Stimulated activated CD4-positive, alpha-beta T cell treated with anti-CD3 and anti-CD28 coated beads, Interleukin-4, amount 100 ng/mL, for 24 hours (primary cell): ENCODE results near the gene RAB11FIP2.

Experiments
- DNase-seq: peaks from one replicate; pipeline ENCODE4 v3.0.0-alpha.2; 2020

The RAB11FIP2 gene

DNA sequence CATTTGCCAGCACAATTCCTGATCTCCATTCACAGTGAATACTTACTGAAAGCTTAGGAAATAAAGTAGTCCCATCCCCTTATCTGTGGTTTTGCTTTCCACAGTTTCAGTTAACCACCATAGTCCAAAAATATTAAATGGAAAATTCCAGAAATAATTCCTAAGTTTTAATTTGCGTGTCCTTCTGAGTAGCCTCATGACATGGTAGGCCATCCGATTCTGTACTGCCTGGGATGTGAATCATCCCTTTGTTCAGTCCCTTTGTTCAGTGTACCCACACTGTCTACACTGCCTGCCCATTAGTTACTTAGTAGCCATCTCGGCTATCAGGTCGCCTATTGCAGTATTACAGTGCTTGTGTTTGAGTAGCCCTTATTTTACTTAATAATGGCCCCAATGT, 14.2 kb downstream of the RAB11FIP2 start:
- DNase-seq = no peak

DNA sequence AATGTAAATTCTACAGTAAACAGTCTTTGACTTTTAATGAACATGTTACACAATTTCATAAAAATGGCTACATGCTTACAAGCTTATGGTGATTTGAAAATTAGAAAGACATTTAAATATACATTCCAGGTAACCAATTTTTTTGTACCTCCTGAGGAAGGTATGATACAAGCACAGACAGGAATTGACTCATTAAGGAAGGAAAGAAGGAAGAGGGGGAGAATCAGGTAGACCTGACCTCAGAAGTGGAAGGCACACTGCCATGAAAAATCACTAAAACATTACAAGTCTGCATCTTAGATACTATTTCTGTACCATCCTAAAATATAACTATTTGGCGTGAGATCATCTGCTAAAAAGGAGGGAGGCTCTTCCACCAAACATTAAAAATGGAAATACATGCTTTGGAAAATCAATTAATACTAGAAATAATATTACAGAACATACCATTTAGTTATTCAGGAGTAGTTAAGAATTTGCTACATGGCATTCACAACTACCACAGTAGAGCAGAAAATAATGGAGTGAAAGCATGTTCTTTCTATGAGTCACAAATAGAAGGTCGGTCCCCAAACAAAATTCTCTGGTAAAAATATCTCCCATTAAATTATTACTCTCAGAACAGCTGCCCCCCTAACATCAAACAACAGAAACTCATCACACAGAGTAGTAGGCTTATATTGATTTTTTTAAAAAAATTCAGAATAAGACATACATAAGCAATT, 15.2 kb downstream of the RAB11FIP2 start:
- no peak for DNase-seq

DNA sequence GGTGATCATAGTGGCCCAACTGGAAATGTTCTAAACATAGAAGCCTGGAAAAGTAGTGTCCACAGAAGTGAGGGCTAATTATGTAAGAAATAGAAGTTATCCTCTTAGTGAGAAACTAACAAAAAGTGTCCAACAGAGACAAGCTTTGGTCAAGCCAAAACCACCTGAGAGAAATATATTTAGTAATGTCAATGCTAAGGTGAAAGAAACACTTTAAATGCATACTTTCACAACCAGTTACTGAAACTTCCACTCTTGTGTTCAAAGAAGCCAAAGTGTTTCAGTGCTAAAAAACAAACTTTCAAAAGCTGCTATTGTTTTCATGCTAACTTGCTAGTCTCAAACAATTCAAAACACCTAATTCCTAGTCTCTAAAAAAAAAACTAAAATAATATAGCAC, 18.1 kb downstream of the RAB11FIP2 start:
- DNase-seq = no peak

DNA sequence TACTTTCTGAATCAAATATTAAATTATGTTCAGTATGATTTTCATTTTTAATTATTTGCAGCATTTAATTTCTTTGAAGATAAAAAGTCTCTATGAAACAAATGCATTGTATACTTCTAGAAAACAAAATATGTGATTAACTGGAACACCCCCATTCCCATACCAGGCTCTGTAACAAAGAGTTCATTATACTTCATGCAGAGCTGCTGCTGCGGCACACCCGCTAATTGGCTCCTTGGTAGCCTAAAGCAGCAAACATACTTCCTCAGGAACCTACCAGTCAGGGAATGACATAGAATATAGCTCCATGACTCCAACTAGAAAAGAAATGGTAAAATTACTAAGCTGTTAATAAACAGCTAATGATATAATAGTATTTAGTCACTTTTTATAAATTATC, 19.3 kb downstream of the RAB11FIP2 start:
- no peak for DNase-seq

DNA sequence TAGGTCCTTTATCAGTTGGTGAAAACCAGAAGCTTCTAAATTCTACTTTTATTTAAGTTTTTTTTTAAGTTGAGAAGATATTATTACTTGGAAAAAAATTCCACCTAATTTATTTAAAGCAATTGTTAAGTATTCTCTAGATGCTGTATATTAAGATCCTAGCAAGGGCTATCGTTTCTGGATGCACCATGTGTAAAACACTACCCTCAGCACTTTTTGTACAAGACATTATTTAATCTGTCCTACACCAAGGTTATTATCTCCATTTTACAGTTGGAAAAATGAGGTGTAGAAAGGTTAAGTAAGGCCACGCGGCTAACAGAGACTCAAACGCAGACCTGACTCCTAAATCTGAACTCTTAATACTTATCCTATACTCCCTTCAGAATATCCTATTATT, 19.8 kb downstream of the RAB11FIP2 start:
- no peak for DNase-seq

DNA sequence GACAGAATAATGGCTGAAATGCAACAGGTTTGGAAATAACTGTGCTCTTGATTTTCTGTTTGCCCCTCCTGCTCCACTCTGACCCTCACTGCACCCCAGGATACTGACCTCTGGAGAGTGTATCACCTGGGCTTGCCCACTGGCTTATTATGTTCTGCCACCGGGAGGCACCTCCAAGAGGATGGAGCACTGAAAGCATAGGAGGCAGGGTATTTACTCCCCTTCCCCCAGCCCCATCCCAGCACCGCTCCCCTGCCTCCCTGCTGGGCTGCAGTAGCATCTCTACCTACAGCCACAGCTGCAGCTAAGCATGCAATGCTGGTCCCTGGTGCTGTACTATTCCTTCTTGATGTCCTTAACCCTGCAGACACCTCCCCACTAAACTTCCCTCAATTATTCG, 26.4 kb downstream of the RAB11FIP2 start:
- DNase-seq = no peak

DNA sequence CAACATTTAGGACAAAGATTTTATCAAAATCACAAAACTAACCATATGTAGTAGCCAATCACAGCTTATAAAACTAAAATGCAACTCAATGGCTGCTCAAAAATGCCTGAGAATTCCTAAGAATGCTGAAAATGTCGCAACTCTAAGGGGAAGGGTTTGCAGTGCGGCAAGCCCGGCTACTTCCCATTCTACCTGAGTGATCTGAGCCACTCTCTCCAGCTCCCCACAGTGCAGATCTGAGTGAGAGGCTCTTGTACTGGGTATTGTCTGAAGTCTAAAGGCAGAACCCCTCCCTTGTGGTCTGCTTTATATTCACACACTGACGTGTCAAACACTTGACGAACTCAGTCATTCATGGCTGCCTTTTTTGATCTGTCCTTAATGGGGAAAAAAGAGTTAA, 28.9 kb downstream of the RAB11FIP2 start:
- no peak for DNase-seq

DNA sequence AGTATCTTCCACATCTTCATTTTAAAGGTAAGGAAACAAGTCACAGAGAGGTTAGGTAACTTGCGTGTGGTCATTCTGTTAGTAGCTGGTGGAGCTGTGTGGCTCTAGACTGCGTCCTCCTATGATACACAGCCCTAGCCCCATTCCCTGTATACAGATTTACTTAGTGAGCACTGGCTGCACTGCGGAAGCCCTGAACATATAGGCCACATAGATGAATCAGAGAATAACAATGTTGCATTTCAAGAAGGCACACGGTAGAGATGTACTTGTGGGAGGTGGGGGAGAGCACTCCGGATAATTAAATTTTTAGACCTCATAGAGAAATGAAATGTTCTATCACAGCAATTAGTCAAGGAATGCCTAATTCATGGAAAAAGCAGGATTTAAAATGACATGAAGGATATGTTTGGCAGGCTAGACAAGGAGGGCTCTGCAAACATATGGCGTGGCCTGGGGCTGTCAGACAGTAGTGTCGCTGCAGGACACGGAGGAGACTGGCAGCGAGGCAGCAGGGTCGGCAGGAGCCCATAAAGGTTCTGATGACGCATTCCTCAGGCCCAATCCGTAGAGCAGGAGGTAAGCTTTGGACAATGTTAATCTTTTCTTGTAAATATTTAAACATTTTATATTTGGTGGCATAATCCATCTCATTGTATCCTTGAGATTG, 29.5 kb downstream of the RAB11FIP2 start:
- DNase-seq = no peak

DNA sequence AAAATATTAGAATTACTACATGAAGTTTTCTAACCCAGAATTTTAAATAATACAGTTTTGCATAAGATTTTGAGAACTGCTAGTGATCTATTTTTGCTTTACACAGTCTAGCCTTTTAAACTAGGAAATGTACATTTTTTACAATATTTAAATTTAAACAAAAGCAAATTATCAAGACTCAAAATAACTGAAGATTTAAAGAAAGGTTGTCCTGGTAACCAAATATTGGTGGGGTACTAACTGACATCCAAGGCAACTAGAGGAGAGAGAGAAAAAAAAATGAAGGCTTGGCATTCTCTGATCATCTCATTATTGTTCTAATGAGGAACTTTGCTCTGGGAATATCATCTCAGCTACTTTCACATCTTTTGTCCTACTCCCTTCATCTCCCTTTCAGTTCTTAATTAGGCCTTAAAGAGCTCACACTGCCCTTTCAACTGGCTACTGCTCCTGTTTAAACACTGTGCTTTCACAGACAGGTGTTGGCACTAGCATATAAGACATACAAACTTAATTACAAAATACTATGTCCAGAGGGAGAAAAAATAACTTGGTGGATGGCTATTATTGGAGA, 33.7 kb downstream of the RAB11FIP2 start:
- DNase-seq = no peak

DNA sequence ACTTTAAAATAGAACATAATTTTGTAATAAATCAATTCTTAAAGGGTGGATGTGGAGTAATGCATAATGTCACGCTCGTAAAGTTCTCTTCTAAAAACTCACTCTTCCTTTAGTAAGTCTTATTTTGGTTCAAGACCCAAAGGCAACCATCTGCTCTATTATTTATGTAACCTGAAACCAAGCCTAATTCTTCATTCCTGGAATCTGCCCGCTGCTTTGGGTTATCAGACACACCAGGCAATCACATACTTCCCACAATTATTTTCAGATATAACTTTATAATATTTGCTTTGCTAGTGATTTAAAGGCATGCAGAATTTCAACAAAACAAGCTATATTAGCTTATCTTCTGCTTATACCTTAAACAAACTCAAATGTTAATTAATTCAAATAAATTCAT, 39.0 kb downstream of the RAB11FIP2 start:
- no peak for DNase-seq

DNA sequence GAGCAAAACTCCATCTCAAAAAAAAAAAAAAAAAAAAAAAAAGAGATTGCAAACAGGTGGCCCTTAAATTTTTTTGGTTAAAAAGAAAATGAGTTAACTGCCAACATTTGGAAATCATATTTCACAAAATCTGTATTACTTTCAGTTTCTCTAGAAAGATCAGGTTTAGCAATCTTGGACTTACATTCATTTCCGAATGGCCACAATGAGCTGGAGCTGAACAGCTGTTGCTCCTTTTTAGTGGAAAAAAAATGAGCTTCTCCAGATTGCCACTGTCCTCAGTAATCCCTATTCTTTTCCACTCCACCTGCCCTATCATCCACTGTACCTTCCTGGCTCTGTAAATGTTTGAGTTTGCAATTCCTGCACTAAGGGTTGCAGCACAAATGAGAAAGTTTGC, 43.6 kb downstream of the RAB11FIP2 start:
- DNase-seq = no peak

DNA sequence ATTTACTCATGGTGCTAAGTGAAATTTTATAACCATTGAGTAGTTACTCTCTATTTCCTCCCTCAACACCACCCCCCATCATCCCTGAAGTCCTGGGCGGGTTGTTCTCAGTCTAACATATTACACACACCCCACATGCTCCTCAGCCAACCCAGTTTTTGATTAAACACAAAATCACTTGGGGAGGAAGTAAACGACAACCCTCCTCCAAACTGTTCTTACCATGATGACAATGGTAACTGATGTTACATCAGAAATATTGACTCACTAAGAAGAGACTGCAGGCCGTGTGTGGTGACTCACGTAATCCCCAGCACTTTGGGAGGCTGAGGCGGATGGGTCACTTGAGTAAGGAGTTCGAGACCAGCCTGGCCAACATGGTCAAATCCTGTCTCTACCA, 44.2 kb downstream of the RAB11FIP2 start:
- DNase-seq = no peak

DNA sequence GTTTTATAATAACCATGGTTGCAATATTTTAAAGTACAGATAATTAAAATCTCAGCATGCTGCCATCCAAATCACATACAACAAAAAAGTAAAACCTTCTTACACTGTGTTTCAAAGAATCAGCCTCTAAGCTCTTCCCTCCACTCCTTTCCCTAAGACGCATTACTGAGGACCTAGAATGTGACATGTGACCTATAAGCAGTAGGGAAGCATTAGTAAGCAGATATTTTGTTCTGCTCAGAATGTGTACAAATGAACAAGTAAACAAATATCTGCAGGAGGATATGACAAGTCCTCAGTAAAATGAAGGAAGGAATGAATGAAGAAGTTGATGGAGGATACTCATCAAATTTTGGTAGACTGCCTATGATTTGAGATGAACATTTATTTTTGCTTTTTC, 49.1 kb downstream of the RAB11FIP2 start:
- DNase-seq = no peak

DNA sequence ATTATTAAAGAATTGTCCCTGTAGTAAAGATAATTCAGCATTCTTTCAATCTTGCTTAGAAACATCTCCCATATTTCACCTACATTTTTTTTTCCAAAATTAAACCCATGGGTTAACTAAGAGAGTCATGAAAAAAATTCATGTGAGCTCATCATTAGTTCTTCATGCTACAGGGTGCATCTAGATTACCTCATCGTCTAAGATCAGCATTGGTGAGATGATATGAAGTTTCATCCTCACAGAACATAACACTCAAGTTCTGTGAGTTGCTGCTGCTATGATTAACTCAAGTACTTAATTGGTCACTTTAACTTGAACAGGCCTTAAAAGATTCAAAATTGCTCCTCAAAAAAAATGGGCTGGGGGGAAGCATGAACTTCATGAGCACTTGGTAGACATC, 50.0 kb downstream of the RAB11FIP2 start:
- DNase-seq = no peak

DNA sequence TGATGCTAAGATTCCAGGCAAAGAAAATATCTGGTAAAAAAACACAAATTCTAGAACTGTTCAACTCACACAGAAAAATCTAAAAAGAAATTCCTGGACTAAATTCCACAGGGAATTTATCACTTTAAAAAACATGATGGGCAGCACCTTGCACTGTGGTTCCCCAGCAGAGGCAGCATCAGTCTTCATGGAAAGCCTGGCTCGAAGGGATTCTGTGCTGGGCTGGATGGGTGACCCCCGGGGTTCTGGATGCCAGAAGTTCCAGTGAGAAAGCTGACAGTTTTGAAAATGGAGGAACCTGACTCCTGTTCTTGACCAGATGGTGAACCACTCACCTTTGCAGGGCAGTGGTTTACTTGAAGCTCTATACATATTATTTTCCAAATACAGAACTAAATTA, 52.0 kb downstream of the RAB11FIP2 start:
- no peak for DNase-seq

DNA sequence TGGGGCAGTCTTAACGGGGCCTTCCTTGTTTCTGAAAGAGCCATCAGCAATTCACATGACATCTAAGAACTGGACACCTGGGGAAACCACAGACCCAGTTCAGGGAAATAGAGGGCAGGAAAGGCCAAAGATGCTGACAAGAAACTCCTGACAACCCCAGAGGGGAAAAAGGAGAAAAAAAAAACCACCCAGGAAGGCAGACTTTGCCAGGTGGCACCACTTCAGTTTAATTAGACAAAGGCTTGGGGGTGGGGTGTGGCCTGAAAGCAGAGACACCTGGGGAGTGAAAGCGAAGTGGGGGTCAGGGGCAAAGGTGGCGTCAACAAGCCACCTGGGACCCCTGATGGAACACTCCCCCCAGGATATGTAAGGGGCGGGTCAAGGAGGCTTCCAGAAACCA, 53.6 kb downstream of the RAB11FIP2 start:
- DNase-seq = no peak

DNA sequence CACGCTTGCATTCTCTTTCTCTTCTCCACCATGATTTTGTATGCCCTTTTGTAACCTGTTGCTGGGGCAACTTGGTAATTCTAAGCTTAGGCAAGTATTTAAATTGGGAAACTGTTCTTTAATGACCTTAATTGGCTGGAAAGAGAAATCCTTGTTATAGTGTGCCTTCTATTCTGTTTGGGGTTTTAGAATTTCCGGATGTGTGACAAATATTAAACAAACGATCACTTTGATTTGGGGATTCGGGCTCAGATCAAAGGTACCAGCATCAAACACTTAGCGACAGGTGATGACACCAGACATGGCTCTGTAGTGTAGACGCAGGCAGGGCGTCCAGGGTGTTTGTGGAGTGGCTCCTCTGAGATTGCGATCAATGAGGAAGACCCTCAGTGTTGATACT, 55.0 kb downstream of the RAB11FIP2 start:
- no peak for DNase-seq

DNA sequence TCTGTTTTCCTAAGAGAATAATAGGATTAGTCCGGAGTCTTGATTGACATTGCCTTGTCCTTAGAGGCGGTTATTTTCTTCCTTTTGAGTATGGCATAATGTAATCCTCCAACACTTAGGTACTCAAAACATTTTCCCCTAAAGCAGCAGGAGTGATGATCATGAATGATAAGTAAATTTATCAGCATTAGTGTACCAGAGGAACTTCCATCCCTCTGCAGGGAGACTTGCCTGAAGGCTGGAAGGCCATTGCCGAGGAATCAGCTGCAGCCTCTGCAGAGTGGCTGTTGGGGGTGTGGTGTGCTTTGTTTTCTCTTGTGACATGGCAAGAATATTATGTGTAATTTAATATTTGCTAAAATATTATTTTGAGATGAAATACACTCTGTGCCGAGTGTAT, 56.8 kb downstream of the RAB11FIP2 start:
- DNase-seq = no peak

DNA sequence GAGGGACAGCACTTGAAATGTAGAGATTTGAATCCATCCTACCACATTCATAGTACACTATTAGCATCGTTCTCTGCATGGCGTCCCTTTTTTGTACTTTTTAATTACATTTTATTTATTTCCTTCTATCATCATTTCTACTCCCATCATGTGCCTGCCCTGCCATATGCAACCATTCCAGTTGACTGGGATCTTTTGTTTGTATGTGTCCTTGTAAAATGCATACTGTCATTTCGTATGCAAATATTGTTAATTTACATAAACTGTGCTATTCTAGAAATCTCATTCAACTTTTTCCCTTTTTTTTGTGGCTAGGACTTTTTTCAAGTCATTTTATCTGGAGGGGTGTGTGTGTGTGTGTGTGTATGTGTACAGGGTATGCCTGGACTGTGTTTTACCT, 57.9 kb downstream of the RAB11FIP2 start:
- DNase-seq = no peak

DNA sequence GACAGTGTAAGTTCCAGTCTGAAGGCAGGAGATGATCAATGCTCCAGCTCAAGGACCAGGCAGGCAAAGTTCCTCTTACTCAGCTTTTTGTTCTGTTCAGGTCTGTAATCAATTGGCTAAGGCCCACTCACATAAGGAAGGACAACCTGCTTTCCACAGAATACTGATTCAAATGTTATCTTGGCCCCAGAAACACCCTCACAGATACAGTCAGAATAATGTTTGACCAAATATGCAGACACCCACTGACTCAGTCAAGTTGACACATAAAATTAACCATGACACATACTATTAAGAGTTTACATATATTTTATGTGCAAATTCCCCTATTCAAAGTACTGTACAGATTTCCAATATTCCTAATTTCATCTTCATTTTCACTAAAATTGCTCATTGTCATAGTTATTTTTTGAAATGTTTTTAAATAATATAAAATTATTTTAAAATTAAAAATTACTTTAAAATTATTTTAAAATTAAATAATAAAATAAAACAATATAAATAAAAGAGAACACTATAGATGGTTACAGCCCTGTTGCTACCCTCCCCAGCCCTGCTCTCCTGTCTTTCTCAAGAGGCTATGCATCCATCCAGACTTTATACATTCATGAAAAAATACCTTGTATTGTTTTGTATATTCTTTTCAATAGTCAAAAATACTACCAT, 59.4 kb downstream of the RAB11FIP2 start:
- no peak for DNase-seq

DNA sequence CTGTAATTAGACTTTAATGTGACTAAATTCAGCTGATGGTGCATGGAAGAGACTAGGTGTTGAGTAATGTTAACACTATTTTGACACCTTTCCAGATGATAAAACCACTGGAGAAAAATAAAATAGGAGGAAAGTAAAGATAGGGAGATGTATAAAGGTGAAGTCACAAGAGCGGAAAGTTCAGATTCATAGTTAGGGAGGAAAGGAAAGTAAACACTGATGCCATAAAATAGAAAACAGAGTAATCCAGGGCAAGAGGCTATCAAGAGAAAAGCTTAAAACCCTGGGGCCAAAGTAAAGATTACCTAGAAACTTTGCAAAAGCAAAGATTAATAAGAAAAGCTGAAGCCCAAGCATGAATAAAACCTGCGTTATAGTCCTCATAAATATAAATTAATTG, 62.8 kb downstream of the RAB11FIP2 start:
- DNase-seq = no peak

DNA sequence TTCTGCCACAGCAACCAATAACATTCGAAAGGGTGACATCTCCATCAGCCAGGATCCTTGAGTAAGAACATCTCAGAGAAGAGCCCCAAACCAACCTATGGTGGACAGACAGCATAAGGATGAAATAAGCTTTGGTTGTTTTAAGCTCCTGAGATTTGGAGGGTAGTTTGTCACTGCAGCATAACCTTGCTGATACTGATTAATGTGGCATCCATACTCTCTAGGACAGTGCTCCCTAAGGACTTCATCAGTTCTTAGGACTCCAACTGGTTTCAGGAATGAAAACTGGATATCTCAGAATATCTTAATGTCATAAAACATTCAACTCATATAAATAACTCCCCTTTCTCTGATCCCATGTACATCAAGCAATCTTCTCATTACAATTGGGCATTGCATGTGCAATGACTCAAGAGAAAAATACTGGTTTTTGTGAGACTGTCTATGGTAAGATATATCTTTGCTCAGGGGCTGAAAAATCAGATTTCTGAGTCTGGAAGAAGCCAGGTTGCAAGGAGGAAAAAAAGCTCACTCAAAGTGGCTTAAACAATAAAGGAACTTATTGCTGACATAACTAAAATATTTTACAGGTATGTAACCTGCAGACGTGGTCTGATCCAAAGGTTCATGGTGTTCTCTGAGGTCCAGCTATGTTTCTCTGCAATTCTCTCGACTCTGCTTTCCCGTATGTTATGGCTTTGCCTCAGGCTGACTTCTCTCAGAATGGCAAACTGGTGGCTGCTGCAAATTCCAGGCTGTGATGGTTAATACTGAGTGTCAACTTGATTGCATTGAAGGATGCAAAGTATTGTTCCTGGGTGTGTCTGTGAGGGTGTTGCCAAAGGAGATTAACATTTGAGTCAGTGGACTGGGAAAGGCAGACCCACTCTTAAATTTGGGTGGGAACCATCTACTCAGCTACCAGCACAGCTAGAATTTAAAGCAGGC, 65.7 kb downstream of the RAB11FIP2 start:
- no peak for DNase-seq

DNA sequence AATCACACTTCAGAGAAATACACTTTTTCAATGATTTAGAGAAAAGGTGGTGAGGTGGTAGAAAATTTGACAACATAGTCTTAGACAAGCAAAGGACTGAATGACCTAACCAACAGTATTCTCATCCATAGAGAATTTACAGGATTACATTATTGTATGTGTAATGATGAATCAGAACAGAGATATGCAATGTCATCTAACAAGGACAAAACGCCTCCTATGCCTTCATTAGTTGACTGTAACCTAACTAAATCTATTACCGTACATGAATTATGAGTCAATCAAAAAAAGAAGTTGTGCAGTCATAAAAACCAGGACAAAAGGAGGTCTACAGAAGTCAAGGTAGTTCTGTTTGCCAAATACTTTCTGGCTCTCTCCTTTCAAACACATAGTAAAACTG, 66.5 kb downstream of the RAB11FIP2 start:
- no peak for DNase-seq
